Measurements from ENCODE around the gene PRPSAP1. TPM values are rescaled to one million over a fixed set of nuclear protein-coding genes. Genes with fewer than 3 reads are reported as not detected.
"Not testable (repeated sequence)": the region's sequence is repeated elsewhere in the genome, so short reads cannot be mapped to it uniquely, and the experiment has no call there.

PRPSAP1 gene
- total RNA-seq, 1 experiment from 2014 or later = 99.6 TPM

- Histone ChIP-seq H3K4me3 (ENCODE audit: low read depth in 2 of 2, low read length in 2 of 2) (no peak within 1 kb of the TSS), H3K4me1 (ENCODE audit: control insufficient read depth, insufficient read depth, low read length) (peaks cover 5% of the 10 kb centered on the region; the same call in 1 of the 2 replicates), H3K9me3 (ENCODE audit: control insufficient read depth, insufficient read depth, low read depth, low read length) (no peaks in the 10 kb centered on the region), H3K36me3 (ENCODE audit: control insufficient read depth, insufficient read depth, low read length) (no peaks in the 10 kb centered on the region), H3K27me3 (ENCODE audit: control insufficient read depth, insufficient read depth, low read length) (no peaks in the 10 kb centered on the region), H3K27ac (ENCODE audit: low read length) (no peak within 1 kb of the TSS)
- DNase-seq (ENCODE audit: low read depth, low spot score) (no peak), ATAC-seq (no peak)
- TF ChIP-seq SIN3A (IDR thresholded peaks at IDR 0.05; ENCODE audit: borderline replicate concordance, insufficient read depth, low read depth, low read length) (no peak), CTCF (IDR thresholded peaks at IDR 0.05) (no peak)
- intact Hi-C loops (cut with micrococcal nuclease; ENCODE audit: unreplicated experiment) (no loop called here), in situ Hi-C loops (cut with HindIII; ENCODE audit: low pct_unique_long_range_greater_than_20kb, low sequenced_read_pairs) (no loop called here)
- ChIA-PET POLR2A (interaction anchor here (0.5 kb wide), 1 partner anchor 24 kb away, joined by 3 read pairs; no protein-coding TSS in a partner anchor), CTCF (interaction anchor here (0.6 kb wide), 1 partner anchor 87 kb away, joined by 3 read pairs; no protein-coding TSS in a partner anchor)
- BruUV-seq (replicated peaks) = no TSS peak
Measured at GRCh38 chr17:76307966-76308338, 45.8 kb downstream of the PRPSAP1 start, which contains the start of gene QRICH2. Gene QRICH2 (minus strand): TSS chr17:76308276. CDS start chr17:76307998, 278 bp downstream.

DNA sequence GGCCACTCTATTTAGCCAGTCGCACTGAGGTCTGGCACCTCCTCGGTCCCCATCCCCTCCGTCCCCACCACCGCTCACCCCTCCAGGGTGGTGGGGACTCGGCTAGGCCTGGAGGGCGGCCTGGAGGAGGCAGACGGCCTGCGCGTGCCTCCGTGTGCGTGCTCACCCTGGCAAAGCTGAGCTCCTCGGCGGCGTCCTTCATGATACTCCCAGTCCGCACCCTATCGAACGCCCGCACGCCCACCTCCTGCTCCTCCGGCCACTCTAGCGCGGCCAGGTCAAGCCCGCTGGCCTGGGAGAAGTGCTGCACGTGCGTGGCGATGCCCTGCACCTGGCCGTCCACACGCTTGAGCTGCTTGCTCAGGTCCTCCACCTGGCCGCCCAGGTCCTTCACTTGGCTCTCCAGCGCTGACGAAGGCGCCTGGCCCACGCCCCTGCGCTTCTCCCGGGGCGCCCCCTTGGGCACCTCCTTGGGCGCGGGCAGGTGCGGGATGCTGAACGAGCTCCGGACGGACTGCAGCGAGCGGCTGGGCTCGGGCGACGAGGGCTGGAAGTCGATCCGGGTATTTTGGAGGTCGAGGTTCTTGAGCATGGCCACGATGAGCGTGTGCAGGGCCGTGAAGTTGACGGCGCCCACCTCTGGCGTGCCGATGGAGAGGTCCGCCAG is 46.3 kb downstream of the PRPSAP1 start:
- no peak for ATAC-seq
- intact Hi-C loops (cut with micrococcal nuclease; ENCODE audit: unreplicated experiment) = no loop called here

DNA sequence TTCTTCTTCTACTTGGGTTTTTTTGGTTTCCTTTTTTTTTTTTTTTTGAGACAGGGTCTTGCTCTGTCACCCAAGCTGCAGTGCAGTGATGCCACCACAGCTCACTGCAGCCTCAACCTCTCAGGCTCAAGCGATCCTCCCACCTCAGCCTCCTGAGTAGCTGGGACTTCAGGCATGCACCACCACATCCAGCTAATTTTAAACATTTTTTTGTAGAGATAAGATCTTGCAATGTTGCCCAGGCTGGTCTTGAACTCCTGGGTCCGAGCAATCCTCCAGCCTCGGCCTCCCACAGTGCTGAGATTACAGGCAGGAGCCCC is 48.6 kb downstream of the PRPSAP1 start:
- H3K27ac ChIP-seq (ENCODE audit: low read length); DNase-seq (ENCODE audit: low read depth, low spot score); H3K9me3 ChIP-seq (ENCODE audit: control insufficient read depth, insufficient read depth, low read depth, low read length); ATAC-seq; intact Hi-C loops (cut with micrococcal nuclease; ENCODE audit: unreplicated experiment); BruUV-seq (replicated peaks); POLR2A ChIA-PET; H3K36me3 ChIP-seq (ENCODE audit: control insufficient read depth, insufficient read depth, low read length); H3K27me3 ChIP-seq (ENCODE audit: control insufficient read depth, insufficient read depth, low read length); in situ Hi-C loops (cut with HindIII; ENCODE audit: low pct_unique_long_range_greater_than_20kb, low sequenced_read_pairs); H3K4me1 ChIP-seq (ENCODE audit: control insufficient read depth, insufficient read depth, low read length); H3K4me3 ChIP-seq (ENCODE audit: low read depth in 2 of 2, low read length in 2 of 2): not testable (repeated sequence)
- CTCF ChIA-PET = interaction anchor here (0.9 to 2.8 kb wide), 2 partner anchors 67 to 93 kb away, joined by 3 to 14 read pairs; no protein-coding TSS in a partner anchor

More for the DNA sequence above, 46.3 kb downstream of the PRPSAP1 start:
- TF ChIP-seq TCF7L2 (IDR thresholded peaks at IDR 0.05; ENCODE audit: low read depth, low read length) (no peak), POLR2AphosphoS5 (IDR thresholded peaks at IDR 0.05; ENCODE audit: low read depth, low read length) (no peak), SIN3A (IDR thresholded peaks at IDR 0.05; ENCODE audit: borderline replicate concordance, insufficient read depth, low read depth, low read length) (no peak), CTCF (IDR thresholded peaks at IDR 0.05) (no peak)
- TF ChIP-seq, protein P1, sequence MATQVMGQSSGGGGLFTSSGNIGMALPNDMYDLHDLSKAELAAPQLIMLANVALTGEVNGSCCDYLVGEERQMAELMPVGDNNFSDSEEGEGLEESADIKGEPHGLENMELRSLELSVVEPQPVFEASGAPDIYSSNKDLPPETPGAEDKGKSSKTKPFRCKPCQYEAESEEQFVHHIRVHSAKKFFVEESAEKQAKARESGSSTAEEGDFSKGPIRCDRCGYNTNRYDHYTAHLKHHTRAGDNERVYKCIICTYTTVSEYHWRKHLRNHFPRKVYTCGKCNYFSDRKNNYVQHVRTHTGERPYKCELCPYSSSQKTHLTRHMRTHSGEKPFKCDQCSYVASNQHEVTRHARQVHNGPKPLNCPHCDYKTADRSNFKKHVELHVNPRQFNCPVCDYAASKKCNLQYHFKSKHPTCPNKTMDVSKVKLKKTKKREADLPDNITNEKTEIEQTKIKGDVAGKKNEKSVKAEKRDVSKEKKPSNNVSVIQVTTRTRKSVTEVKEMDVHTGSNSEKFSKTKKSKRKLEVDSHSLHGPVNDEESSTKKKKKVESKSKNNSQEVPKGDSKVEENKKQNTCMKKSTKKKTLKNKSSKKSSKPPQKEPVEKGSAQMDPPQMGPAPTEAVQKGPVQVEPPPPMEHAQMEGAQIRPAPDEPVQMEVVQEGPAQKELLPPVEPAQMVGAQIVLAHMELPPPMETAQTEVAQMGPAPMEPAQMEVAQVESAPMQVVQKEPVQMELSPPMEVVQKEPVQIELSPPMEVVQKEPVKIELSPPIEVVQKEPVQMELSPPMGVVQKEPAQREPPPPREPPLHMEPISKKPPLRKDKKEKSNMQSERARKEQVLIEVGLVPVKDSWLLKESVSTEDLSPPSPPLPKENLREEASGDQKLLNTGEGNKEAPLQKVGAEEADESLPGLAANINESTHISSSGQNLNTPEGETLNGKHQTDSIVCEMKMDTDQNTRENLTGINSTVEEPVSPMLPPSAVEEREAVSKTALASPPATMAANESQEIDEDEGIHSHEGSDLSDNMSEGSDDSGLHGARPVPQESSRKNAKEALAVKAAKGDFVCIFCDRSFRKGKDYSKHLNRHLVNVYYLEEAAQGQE (IDR thresholded peaks at IDR 0.05; ENCODE audit: insufficient read depth in 1 of 2, low read depth in 2 of 2, low read length in 1 of 2) = no peak
- POLR2A ChIA-PET = interaction anchor here (0.5 kb wide), 1 partner anchor 24 kb away, joined by 3 read pairs; no protein-coding TSS in a partner anchor
- Histone ChIP-seq H3K9me3 (ENCODE audit: control insufficient read depth, insufficient read depth, low read depth, low read length) (no peaks in the 10 kb centered on the region), H3K36me3 (ENCODE audit: control insufficient read depth, insufficient read depth, low read length) (no peaks in the 10 kb centered on the region), H3K27ac (ENCODE audit: low read length) (no peak overlapping the region), H3K4me1 (ENCODE audit: control insufficient read depth, insufficient read depth, low read length) (peaks cover 5% of the 10 kb centered on the region; the same call in 1 of the 2 replicates), H3K4me3 (ENCODE audit: low read depth in 2 of 2, low read length in 2 of 2) (no peak overlapping the region), H3K27me3 (ENCODE audit: control insufficient read depth, insufficient read depth, low read length) (no peaks in the 10 kb centered on the region)
- no TSS peak for BruUV-seq (replicated peaks)
- DNase-seq (ENCODE audit: low read depth, low spot score) = no peak
- CTCF ChIA-PET = no interaction called here
- in situ Hi-C loops (cut with HindIII; ENCODE audit: low pct_unique_long_range_greater_than_20kb, low sequenced_read_pairs) = no loop called here
